Lower leg skin (tissue), 3 donors: ENCODE results near the gene IQUB.

Experiments used
- POLR2A ChIP-seq, 2 donors: fragments of 450-650 bp; IDR thresholded peaks; one replicate each; pipeline ENCODE4 v1.6.1; 2016 to 2017; ENCODE audit warnings: antibody characterized with exemption in 2 of 2, mild to moderate bottlenecking in 1 of 2, moderate library complexity in 1 of 2
- TF ChIP-seq, protein P1 (sequence below), 3 donors: fragments of 450-650 bp; IDR thresholded peaks; one replicate each; pipeline ENCODE4 v1.5.1; 2016; ENCODE audit warnings: antibody characterized with exemption in 3 of 3, mild to moderate bottlenecking in 3 of 3, moderate library complexity in 2 of 3

DNA sequence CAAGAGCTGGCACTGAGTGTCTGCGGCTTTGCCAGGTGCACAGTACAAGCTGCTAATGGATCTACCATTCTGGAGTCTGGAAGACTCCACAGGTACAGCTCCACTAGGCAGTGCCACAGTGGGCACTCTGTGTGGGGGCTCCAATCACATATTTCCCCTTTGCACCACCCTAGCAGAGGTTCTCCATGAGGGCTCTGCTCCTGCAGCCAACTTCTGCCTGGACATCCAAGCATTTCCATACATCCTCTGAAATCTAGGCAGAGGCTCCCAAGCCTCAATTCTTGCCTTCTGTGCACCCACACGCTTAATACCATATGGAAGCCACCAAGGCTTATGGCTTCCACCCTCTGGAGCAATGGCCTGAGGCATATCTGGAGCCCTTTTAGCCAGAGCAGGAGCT, 29.2 kb downstream of the IQUB start:
- TF ChIP-seq, protein P1, sequence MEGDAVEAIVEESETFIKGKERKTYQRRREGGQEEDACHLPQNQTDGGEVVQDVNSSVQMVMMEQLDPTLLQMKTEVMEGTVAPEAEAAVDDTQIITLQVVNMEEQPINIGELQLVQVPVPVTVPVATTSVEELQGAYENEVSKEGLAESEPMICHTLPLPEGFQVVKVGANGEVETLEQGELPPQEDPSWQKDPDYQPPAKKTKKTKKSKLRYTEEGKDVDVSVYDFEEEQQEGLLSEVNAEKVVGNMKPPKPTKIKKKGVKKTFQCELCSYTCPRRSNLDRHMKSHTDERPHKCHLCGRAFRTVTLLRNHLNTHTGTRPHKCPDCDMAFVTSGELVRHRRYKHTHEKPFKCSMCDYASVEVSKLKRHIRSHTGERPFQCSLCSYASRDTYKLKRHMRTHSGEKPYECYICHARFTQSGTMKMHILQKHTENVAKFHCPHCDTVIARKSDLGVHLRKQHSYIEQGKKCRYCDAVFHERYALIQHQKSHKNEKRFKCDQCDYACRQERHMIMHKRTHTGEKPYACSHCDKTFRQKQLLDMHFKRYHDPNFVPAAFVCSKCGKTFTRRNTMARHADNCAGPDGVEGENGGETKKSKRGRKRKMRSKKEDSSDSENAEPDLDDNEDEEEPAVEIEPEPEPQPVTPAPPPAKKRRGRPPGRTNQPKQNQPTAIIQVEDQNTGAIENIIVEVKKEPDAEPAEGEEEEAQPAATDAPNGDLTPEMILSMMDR (IDR thresholded peaks at IDR 0.05): no peak
- no peak for TF ChIP-seq POLR2A (IDR thresholded peaks at IDR 0.05)
